Fibroblast of skin of left biceps (primary cell): ENCODE data around the gene POFUT1.
"Not testable (repeated sequence)": the region's sequence is repeated elsewhere in the genome, so short reads cannot be mapped to it uniquely, and the experiment has no call there.

Experiments
- DNase-seq, 2 experiments: peaks; one replicate each; pipeline ENCODE4 v3.0.0-alpha.2; 2013; ENCODE audit warnings: low read depth in 2 of 2

The POFUT1 gene

GRCh38 chr20:32189123-32189410, 18.6 kb upstream of the POFUT1 start:
- no peak for DNase-seq

GRCh38 chr20:32189691-32190615, 17.7 kb upstream of the POFUT1 start:
- no peak for DNase-seq

GRCh38 chr20:32190616-32191415, 16.9 kb upstream of the POFUT1 start:
- no peak for DNase-seq

GRCh38 chr20:32191422-32191821, 16.3 kb upstream of the POFUT1 start:
- no peak for DNase-seq

DNA sequence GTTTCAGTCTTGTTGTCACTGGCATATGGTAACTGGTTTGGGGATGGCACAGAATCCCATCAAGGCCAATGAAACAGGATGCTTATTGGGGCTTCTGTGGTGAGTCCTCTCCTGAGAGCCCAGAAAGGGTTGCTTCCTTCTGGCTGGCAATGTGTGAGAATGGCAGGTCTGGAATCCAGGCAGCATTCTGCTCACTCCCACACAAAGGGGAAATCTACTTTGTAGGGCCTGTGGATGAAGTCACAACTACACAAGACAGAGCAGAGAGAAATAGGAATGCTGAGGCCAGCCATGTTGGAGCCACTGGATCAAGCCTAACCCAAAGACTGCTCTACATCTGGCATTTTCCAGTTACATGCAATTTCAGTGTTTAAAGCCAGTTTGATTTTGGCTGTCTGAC, 15.8 kb upstream of the POFUT1 start:
- no peak for DNase-seq

DNA sequence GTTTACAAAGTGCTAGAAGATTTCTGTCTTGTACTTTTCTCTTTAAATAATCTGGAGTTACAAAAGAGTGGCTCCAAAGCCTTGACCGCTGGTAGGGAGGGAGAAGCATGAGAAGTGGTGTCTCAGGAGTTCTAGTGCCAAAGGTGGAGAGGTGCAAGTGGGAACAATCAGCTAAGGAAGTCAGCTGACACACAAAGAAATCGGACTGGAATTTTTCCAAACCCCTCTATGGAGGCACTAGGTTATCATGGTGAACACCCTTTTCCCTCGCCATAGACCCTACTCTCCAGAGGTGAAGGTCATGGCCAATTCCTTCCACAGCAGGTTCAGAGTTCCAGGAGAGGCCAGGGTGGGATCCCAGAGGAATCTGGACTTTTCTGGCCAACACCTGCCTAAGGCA, 15.0 kb upstream of the POFUT1 start:
- DNase-seq: no peak

GRCh38 chr20:32193336-32193735, 14.3 kb upstream of the POFUT1 start:
- not testable (repeated sequence) for DNase-seq

DNA sequence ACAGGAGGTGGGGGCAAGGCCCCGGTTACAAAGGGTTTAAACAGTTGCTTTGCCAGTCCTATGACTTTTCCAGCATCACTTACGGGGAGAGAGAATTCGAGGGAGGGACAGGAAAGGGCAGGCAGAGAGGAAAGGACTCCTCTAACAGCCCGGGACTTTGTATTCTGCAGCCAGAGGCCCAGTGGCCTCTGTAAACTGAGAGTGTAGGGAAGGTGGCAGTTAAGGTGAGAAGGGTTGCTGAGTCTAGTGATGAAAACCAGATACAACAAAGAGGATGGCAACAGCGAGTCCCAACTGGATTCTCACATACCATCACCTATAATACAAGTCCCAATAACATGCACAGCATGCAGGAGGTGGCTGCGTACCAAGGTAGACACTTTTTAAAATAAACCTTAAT, 13.7 kb upstream of the POFUT1 start:
- no peak for DNase-seq

DNA sequence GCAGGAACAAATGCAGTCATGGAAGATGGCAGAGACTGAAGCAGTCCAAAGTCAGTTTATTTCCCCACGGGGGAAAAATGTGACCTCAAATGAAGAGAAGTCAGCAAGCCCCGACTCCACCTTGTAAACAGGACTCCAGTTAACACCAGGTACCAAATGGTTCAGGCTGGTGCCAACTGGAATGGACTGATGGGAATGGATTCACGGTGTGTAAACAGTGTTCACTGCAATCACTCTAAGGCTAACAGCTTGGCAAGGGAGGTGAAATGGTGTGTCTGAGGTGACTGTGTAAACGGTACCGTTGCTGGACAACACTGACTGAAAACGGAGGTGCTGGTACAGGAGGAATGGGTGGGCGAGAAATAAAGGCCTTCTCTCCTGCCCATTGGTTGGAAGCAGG, 12.1 kb upstream of the POFUT1 start:
- no peak for DNase-seq

- DNase-seq: not testable (repeated sequence)
Observed at GRCh38 chr20:32196613-32197012, 11.1 kb upstream of the POFUT1 start.

DNA sequence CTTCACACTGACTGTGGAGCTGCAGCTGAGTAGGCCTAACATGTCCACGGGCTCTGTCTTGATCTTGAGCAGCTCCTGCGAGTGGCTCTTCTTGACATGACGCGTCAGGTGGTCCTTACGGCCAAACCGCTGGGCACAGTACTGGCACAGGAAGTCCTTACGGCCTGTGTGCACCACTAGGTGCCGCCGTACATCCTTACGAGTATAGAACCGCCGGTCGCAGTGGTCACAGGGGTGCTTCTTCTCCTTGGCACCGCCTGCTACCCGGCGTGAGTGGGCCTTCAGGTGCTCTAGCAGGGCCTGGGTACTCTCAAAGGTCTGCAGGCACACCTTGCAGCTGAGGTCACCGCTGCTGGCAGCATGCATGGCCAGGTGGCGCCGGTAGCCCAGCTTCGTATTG, 10.5 kb upstream of the POFUT1 start:
- DNase-seq: not testable (repeated sequence)

- no peak for DNase-seq
Observed at GRCh38 chr20:32199006-32199405, 8.7 kb upstream of the POFUT1 start.

- no peak for DNase-seq
Observed at GRCh38 chr20:32201296-32201976, 6.2 kb upstream of the POFUT1 start.

- DNase-seq: no peak
Observed at GRCh38 chr20:32201977-32202363, 5.7 kb upstream of the POFUT1 start.

DNA sequence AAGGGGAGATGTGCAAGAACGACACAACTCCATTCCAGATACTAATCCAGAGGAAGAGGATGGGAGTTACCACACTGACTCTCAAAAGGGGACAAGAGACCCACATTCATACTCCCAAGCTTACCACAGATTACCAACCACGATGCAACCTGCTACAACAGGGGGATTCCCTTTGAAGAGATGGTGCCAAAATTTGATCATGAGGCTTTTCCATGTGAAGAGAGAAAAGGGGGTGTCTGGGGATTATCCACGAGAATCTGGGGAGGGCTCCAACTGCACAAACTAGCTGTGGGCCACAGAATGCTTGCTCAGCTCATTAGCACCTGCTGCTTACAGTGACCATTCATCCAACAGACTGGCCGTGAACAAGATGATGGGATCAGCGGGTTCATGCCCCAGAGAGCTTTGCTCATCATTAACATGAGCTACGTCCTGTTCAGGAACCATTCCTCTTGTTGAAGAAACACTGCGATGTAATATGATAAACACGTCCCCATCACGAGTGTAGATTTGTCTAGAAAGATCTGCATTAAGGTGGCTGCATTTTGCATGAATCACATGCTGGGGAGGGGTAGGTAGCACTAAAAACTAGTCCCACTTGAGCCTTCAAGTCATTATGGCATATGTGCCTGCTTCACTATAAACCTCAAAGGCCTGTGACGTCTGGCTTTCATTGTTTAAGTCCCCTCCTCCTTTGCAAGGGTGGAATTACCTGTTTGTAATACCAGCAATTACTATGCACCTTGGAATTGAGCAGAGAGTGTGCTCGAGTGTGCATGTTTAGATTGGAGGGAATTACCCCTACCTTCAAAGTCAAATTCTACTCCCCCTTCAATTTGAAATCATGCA, 4.1 kb upstream of the POFUT1 start:
- DNase-seq: no peak

- DNase-seq: no peak
Observed at GRCh38 chr20:32204205-32205109, 3.2 kb upstream of the POFUT1 start.

GRCh38 chr20:32205110-32205842, 2.4 kb upstream of the POFUT1 start:
- no peak for DNase-seq

DNA sequence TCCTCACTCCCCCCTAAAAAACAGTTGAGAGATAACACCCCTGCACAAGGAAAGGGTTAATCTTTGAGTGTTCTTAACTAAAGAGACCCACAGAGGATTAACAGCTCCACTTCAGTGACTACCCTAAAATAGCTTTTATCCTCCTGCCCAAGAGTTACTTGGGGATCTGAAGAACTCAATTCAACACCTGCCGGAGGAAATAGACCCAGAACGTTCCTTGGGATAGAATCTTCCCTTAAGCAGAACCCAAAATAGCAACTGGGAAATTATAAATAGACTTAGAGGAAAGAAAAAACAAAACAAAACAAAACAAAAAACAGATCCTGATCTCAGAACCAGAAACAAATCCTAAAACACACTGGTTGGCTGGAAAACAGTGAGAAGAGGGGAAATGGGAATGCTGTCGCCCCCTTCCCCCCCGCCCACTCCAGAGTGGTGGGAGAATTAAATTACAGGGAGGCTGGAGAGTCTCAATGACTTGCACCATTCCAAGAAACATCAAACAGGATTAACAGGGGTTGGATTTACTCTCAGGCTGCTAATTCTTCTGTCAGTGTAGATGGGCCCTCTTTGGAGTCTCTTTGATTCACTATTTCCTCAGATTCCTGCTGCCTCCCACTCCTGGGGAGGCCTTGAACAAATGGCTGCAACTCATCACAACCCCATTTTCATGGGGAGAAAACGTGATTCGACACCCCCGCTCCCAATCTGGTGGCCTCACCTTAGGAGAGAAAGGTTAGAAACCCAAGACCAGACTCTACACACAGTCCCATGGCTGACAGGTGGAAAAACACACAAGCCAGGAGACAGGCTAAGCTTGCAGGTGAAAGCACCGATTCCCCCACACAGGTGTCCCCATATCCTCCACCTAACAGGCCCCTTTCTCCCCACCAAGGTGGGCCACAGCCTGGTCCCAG, 1.6 kb upstream of the POFUT1 start:
- no peak for DNase-seq
